ENCODE measurements around the gene PRKG2. TPM values are rescaled to one million over a fixed set of nuclear protein-coding genes. Genes with fewer than 3 reads are reported as not detected.

PRKG2 gene
- total and polyA plus RNA-seq, 12 donors, result 0.16 to 0.55 (median 0.20) TPM; not detected in 6

- no peak overlapping the region for H3K27ac ChIP-seq
- no peak for TF ChIP-seq POLR2A (IDR thresholded peaks at IDR 0.05)
- TF ChIP-seq CTCF (IDR thresholded peaks at IDR 0.05), result no peak
- no peaks in the 10 kb centered on the region for H3K9me3 ChIP-seq (replicated peaks in 1 of 3)
- 25 to 45% (median 35%) methylated on average over 3 of the region's 3 CpGs for WGBS, 4 donors
- no peak for DNase-seq
- no peak overlapping the region for H3K4me3 ChIP-seq
- intact Hi-C loops (cut with DNase I), result no loop called here
- no peaks in the 10 kb centered on the region for H3K4me1 ChIP-seq (replicated peaks in 1 of 2)
- no peaks in the 10 kb centered on the region for H3K27me3 ChIP-seq
- H3K36me3 ChIP-seq (replicated peaks in 1 of 2), result no peaks in the 10 kb centered on the region
These were observed 165.1 kb downstream of the PRKG2 start for GRCh38 chr4:81049907-81050306.

DNA sequence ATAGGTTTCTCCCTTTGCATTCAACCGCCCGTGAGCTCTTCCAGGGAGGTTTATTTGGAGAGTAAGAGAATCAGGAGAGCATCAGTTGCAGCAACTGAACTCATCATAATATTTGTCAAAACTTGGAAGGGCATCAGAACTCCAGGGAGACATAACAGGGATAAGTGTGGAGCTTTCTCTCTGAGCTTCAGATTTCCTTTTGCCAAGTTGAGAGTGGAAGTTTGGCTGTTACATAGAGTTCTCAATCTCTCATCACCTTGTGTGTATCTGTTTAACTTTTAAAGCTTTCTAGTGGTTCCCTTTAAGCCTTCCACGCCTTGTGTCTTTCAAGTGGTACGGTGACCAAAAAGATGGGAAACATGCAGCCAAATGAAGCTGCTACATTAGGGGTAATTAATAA, 165.7 kb downstream of the PRKG2 start:
- DNase-seq, result no peak
- TF ChIP-seq POLR2A (IDR thresholded peaks at IDR 0.05) (no peak), CTCF (IDR thresholded peaks at IDR 0.05) (no peak)
- intact Hi-C loops (cut with DNase I), result no loop called here
- H3K9me3 ChIP-seq (replicated peaks in 1 of 3), result no peaks in the 10 kb centered on the region
- WGBS, 4 donors, result 60 to 74% (median 68%) methylated on average over 4 of the region's 4 CpGs
- no peak overlapping the region for H3K4me3 ChIP-seq
- no peak overlapping the region for H3K27ac ChIP-seq
- H3K36me3 ChIP-seq (replicated peaks in 1 of 2), result no peaks in the 10 kb centered on the region
- H3K4me1 ChIP-seq (replicated peaks in 1 of 2), result no peaks in the 10 kb centered on the region
- no peaks in the 10 kb centered on the region for H3K27me3 ChIP-seq

- H3K27ac ChIP-seq, result no peak overlapping the region
These were observed 172.2 kb downstream of the PRKG2 start for GRCh38 chr4:81042578-81043365.

More at GRCh38 chr4:81042578-81043365, 172.2 kb downstream of the PRKG2 start:
- intact Hi-C loops (cut with DNase I), result no loop called here
- H3K4me3 ChIP-seq, result no peak overlapping the region
- no peaks in the 10 kb centered on the region for H3K9me3 ChIP-seq (replicated peaks in 1 of 3)
- DNase-seq, result no peak
- no peaks in the 10 kb centered on the region for H3K4me1 ChIP-seq (replicated peaks in 1 of 2)
- H3K36me3 ChIP-seq (replicated peaks in 1 of 2), result no peaks in the 10 kb centered on the region
- 56 to 73% (median 68%) methylated on average over 5 of the region's 5 CpGs for WGBS, 4 donors
- no peaks in the 10 kb centered on the region for H3K27me3 ChIP-seq
- TF ChIP-seq POLR2A (IDR thresholded peaks at IDR 0.05) (no peak), CTCF (IDR thresholded peaks at IDR 0.05) (no peak)
